Activated CD4-positive, alpha-beta T cell treated with anti-CD3 and anti-CD28 coated beads for 4 hours (primary cell): Measurements from ENCODE around the gene CD101.

Source experiments
- DNase-seq, 2 donors: peaks; one replicate each; pipeline ENCODE4 v3.0.0-alpha.2; 2020

The CD101 gene

DNA sequence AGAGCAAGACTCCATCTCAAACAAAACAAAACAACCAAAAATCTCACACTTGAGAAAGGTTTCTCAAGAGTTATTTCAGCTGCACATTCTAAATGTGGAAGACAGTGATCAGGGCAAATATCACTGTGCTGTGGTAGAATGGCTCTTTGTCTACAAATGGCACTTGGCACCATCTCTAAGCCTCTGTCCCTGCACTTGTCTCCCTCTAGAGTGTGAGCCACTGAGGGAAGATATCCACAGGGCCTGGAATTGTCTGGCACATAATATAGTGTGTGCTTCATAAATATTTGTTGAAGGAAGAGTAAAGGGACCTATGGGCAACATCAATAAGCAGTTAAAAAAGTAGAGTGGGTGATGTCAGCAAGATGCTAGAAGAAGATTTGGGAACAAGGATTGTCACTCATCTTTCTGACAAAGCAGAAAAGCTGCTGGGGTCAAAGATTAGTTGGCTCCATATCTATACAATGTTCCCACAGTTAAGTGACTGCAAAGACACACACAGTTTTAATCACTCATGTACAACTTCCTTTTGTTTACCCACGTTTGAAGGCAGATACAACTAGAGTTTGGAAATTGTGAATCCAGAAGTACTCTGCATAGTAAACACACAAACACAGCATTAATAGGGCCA lies 19.1 kb downstream of the CD101 start:
- DNase-seq, result no peak

DNA sequence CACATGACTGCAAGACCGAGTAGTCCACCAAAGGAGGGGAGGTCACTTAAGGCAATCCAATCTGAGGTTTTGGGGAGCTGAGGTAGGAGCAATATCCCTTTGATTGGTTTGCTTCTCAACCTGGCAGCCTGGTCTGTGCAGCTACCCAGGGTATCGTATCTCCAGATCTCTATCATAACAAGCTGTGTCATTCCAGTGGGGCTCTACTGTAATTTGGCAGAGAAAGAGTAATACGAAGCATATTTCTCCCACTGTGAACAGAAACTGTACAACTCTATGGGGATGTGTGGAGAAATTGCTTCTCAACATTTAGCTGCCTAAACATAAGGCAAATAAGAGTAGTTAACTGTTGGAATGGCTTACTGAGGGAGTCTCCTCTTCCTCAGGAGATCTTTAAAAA lies 20.6 kb downstream of the CD101 start:
- no peak for DNase-seq

DNA sequence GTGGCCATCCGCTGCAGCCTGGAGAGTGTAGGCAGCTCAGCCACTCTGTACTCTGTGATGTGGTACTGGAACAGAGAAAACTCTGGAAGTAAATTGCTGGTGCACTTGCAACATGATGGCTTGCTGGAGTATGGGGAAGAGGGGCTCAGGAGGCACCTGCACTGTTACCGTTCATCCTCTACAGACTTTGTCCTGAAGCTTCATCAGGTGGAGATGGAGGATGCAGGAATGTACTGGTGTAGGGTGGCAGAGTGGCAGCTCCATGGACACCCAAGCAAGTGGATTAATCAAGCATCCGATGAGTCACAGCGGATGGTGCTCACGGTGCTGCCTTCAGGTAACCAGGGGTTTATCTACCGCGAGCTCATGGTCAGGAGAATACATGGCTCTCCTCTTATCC lies 24.0 kb downstream of the CD101 start:
- DNase-seq, result no peak

DNA sequence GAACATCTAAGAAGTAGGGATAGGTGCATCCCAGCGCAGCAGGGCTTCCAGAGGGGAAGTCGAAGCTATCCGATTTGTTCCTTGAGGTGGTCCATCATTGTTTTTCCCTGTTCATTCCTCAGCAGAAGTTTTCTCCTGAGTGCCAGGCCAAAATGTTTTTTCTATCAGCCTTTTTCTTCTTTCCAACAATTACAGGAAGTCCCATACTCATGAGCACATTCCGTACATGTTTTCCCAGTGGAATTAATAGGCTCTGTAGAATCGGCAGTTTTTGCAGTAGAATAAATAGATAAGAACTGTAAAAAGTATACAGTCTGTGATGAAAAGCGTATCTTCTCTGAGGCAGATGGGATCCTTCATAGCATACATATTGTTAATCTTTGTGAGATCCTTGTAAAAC lies 24.8 kb downstream of the CD101 start:
- no peak for DNase-seq

DNA sequence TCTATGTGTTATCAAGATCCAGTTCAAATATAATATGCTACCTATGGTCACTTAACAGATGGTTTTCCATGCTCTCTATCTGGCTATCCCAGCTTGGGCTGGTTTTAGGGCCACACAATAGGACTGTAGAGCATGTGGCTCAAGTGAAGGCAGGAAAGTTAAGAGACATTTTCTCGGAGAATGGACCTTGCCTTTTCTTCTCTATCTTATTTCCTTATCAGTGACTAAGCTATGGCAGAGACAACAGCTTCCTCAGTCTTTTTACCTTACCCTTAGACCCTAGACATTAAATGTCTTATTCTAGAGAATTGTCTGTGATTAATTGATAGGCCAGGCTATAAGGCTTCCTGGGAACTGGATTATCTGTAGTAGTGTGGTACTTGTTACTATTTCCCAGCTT lies 28.1 kb downstream of the CD101 start:
- no peak for DNase-seq

DNA sequence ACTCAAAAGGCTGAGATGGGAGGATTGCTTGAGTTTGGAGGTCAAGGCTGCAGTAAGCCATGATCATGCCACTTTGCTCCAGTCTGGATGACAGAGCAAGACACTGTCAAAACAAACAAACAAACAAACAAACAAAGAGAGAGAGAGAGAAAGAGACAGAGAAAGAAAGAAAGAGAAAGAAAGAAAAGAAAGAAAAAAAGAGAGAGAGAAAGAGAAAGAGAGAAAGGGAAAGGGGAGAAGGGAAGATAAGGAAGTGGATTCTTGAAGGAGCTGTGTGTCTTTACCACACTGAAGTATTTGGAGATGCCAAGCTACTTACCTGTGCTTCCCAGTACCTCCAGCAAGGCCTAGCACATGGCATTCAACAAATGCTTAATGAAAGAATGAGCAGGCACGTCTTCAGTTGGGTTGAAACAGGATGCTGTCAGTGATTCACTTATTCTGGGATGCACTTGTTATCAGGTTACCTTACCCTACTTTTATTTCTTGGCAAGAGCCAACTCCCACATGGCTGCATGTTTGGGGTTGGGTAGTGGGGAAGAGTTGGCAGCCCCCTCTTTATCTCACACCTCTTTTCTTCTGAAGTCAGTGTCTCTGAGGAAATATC lies 28.8 kb downstream of the CD101 start:
- DNase-seq, result no peak

DNA sequence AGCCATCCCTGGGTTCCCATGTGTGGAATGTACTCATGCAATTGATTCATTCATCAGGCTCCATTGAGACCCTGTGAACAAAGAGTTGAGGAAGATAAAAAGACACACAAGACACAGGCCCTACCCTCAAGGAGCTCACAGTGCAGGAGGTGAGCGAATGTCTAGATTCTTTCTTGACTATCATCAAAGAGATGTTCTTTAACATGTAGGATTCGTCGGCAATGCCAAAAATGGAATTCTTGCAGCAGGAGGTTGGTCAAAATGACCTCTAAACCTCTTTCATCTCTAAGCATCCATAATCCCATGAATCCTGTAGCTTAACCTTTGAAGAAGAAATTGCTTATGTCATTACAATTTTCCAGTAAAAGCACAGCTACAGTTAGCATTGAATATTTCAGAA lies 30.7 kb downstream of the CD101 start:
- DNase-seq, result no peak

DNA sequence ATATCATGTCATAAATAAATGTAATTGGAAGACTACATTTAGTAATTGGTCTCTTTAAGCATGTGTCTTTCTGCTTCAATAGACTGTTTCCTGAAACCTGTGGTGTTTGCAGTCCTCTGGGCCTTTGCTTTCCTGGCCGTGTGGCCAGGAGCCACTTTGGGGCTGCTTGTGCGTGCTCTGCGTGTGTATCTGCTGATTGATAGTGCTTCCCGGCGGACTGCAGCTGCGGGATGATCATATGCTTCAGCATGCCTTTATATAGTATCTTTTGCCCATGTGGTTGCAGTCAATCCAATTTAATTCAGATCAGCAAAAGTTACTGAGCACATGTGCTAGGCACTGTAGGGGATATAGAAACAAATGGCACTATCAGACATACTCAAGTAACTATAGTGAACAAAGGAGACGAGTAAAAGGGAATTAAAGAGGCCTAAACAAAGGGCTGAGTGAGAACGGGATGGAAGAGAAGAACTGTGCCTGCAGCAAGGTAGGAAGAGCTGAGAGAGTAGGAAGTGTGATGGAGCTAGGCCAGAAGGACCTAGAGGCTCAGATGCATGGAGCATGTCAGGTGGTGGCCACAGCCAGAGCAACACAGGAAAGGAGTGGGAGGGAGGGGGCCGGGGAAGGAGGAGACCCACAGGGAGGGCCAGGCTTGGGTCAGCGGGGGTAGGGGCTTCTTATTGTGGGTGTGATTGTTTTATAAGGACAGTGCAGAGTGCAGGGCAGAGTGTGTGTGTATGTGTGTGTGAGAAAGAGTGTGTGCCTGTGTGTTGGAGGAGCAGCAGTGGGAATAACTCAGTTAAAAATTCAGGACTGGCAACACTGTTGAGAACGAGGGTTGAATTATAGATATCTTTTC lies 31.4 kb downstream of the CD101 start:
- no peak for DNase-seq

DNA sequence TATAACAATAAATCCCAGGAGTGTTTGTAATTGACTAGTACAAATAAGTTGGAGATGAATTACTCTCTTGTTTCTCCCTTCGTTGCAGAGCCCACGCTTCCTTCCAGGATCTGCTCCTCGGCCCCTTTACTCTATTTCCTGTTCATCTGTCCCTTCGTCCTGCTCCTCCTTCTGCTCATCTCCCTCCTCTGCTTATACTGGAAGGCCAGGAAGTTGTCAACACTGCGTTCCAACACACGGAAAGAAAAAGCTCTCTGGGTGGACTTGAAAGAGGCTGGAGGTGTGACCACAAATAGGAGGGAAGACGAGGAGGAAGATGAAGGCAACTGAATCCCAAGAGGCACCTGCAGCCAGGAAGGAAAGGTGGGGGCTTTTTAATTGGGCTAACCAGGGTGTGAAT lies 32.2 kb downstream of the CD101 start:
- no peak for DNase-seq

DNA sequence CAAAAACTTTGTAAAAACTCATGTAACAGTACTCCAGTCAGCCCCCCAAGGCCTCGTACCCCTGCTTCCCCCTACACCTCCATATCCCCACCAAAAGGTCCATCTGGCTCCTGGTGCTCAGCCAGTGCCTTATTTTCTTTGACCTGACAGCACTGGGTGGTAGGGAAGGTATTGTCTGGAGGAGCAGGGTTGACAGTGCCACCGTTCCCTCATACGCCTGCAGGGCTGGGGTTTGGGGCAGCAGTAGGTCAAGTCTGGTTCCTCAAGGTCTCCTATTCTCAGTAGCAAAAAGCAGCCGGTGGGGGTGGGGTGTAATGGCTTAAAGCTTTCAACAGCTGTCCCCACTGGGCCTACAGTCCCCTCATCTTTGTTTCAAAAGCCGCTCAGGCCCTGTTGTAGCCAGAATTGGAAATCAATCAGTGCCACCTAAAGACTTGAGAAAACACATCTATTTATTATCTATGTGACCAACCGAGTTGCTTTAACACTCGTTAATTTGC lies 33.3 kb downstream of the CD101 start:
- DNase-seq, result no peak

DNA sequence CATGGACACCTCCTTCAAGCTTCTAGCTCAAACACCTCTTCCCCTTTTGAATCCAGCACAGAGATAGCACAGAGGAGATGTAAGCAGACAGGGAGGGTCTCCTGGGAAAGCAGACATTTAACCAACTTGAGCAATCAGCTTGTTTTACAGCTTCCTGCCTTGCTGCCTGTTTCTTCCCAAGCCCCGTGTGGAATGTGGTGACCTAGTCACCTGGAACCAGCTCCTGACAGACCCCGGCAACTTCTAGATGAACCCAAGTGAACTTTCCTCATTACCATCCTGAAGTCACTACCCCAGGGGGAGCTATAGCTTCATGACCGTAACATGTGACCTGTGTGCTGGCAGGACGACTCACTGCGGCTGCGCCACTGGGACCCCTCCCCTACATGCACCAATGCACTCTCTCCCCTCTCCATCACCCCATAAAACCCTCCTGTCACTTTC lies 34.5 kb downstream of the CD101 start:
- DNase-seq, result no peak

DNA sequence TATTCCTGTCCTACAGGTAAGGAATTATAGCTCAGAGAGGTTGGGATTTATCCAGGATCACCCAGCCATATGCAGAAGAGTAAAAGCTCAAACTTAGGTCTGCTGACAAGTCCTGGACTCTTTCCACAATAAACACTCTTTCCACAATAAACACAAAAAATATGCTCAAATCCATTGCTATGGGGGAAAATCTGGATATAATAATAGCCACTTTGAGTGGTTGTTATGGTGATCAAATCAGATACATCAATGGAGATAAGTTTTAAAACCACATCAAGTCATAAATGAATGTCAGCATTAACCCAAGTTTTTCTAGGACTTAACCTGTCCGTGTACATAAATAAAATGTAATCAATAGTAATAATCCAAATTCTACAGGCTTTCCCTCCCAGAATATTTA lies 36.2 kb downstream of the CD101 start:
- DNase-seq, result no peak

DNA sequence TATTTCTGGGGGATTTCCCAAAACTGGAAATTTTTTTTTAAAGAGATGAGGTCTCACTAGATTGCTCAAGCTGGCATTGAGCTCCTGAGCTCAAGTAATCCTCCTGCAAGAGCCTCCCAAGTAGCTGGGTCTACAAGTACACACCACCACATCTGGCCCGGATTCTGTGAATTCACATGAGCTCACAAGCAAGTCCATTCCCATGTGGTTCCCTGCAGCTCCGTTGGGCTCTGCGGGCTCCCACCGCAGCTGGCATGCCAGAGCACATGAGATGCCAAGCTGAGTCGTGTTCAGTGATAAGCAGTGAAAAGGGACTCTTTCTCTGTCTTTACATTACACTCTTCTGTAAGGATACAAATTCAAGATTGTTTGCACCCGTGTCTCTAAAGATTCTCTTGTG lies 36.7 kb downstream of the CD101 start:
- DNase-seq, result no peak

DNA sequence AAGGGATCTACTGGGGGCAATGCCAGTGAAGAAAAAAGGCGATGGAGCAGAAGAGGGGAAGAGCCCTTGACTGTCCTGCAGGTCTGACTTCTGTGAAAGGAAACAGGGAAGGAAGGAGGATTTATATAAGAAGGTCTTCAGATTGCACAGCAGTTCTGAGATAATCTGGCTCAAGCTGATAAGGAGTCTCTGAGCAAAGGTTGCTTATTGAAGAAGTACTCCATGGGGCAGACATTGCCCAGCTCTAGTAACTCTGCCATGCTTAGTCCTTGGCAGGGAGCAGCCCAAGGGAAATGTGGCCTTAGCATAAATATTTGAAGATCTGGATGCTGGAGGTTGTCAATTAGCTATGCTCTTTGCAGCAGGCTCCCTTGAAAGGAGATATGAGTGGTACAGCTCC lies 42.7 kb downstream of the CD101 start:
- no peak for DNase-seq

DNA sequence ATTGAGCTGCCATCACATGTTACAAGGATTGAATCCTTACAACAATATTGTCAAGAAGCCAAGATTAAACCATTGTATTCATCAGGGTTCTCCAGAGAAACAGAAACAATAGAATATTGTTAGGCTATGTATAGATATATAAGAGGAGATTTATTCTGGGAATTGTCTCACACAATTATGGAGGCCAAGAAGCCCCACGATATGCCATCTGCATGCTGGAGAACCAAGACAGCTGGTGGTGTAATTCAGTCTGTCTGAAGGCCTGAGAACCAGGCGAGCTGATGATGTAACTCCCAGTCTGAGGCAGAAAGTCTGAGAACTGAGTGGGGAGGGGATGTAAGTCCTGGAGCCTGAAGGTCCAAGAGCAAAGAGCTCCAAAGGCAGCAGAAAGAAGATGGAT lies 44.1 kb downstream of the CD101 start:
- no peak for DNase-seq

DNA sequence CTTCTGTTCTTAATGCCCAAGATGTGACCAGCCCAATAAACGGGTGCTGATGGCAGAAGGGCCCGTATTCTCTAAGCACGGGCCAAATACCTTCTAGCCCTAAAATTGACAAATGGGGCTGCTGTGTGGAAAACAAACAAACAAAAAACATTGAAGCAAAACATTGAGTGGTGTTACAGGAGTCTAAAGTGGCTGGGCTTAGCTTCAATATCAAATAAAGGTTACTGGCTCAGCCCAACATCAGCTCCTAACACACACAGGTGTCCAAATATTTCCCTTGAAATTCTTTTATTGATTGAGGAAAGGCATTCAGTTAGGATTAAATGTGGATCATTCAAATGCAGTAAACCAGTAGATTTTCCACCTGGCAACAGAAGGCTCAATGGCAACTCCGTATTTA lies 45.2 kb downstream of the CD101 start:
- no peak for DNase-seq

DNA sequence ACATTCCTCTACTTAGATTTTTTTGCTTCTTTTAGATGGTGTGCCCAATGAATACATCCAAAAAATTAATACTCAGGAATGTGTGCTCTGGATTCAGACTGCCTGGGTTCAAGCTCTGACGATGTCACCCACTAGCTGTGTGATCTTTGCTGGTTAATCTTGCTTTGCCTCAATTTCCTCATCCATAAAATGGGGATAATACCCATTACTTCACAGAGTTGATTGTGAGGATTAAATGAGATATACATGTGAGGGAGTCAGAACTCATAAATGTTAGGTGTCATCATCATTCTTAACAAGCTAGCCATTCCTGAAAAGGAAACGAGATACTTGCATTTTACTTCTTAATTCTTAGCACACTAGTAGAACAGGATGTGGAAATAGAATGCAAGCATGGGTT lies 45.7 kb downstream of the CD101 start:
- no peak for DNase-seq

DNA sequence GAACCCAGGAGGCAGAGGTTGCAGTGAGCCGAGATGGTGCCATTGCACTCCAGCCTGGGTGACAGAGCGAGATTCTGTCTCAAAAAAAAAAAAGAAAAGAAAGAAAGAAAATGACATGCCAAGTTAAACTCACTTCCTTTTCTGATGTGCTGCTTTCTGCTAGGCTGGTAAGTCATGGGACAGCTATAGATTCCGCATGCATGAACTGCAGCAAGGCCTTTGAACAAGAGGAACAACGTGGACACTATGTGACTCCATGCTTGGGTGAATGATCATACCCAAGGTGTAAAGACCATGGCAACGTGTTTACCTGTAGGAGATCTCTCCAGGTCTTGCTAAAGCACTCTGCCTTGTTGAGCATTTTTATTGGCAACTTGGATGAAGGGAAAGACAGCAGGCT lies 48.3 kb downstream of the CD101 start:
- DNase-seq, result no peak

DNA sequence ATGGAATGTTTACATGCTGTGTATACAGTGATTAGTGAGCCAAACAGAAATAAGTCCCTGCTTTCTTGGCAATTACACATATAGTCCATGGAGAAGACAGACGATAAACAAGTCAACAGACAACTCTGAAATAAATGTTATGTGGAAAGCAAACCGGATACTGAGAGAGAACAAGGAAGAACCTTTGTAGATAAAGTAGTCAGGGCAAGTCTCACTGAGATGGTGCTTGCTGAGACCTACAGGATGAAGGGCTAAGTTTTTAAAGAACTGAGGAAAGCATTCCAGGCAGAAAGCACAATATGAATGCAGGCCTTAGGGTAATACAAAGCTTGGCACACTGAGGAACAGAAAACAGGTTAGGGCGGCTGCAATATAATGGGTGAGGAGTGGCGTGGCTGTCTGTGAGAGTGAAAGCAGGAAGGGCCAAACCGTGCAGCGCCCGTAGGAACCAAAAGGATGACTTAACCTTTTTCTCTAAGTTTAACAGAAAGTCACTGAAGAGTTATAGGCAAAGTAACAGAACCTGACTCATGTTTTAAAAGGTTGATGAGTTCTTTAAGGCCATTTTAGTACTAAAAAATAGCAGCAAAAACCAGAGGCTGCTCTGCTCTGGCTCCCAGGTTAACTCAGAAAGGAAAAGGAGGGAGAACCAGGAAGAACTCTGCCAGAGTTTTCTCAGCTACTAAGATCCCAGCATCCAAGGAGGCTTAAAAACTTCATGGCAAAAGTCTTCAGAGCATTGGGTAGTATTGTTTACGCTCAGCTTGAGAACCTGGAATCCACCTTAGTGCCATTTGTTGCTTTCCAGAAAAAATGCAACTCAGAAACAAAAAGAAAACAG lies 49.9 kb downstream of the CD101 start:
- DNase-seq, result peak; percentile 23 to 38

DNA sequence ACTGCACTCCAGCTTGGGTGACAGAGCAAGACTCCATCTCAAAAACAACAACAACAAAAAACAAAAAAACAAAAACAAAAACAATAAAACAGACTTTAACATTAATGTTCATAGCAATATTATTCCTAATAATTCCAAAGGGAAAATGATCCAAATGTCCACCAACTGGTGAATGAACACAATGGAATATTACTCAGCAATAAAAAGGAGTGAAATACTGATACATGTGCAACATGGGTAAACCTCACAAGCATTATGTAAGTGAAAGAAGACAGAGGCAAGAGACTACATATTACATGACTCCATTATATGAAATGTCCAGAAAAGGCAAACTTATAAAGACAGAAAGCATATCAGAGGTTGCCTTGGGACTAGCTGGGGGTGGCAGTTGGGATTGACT lies 52.5 kb downstream of the CD101 start:
- no peak for DNase-seq

DNA sequence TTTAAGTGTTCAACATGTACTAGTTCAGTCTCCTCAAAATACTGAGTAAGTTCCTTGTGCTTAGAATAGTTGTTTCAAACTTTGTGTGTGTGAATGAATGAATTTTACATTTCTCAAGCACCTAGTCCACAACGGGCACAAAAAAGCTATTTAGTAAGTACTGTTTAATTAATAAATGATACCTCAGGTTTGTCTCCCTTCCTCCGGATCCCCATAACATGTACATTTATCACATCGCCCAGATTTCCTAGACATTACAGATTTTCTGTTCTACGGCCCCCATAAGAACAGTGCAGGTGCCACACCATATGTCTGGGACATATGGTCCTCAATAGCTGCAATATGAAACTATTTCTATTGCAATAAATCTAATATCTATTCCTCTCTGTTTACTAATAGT lies 57.2 kb downstream of the CD101 start:
- no peak for DNase-seq

DNA sequence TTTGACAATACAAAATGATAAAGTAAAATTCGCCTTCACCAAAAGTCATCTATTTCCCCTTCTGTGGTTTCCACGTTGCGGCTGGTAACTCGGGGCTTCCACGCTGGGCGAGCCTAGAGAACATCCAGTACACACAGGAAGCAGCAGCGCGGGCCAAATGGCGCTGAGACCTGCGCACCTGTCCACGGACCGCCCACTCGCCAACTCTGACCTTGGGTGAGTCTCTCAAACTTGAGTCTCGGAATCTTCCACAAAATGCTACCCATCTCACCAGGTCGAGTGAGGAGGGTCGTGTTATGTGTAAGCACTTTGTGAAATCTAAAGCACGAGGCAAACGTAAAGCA lies 57.7 kb downstream of the CD101 start:
- DNase-seq, result peak; percentile 57 to 63
